K562 (cell line): ENCODE measurements around the gene DAB1. TPM values are rescaled to one million over a fixed set of nuclear protein-coding genes. Genes with fewer than 3 reads are reported as not detected.

Experiments used
- ATAC-seq: fragments of 200-7000 bp; cut with Tn5 transposase; 3 replicates; pipeline ENCODE4 v1.9.1; 2020; ENCODE audit warnings: moderate library complexity
- BruUV-seq: library from RNA; stranded (reverse); fragments of 400-500 nt; replicated peaks from 2 replicates; lab custom pipeline; 2021; lab: Mats Ljungman, UMichigan
- CTCF ChIA-PET: fragments of 300-600 bp; formaldehyde crosslinking; extraction: SDS; loops from one replicate; lab custom pipeline; 2021; ENCODE audit warnings: low intra/inter-chr PET ratio; lab: Yijun Ruan, JAX
- POLR2A ChIA-PET: fragments of 300-600, 350-650 bp; sonication (Branson Sonifier 250); formaldehyde crosslinking; extraction: SDS; loops from one replicate; lab custom pipeline; 2021; ENCODE audit warnings: antibody characterized with exemption, inconsistent platforms; lab: Yijun Ruan, JAX
- DNase-seq, 4 experiments: peaks; one replicate each; pipeline versions ENCODE4 v3.0.0 to v3.0.0-alpha.2; 2011 to 2018; ENCODE audit warnings: low spot score in 3 of 4, mixed read lengths in 3 of 4; ENCODE audit errors: extremely low read depth in 1 of 4
- FAIRE-seq: peaks from 2 replicates; lab custom pipeline; 2011; peaks lifted over from hg19 to GRCh38; lab: Jason Lieb, UNC
- H2AFZ ChIP-seq: 2 replicates; pipeline ENCODE4 v1.6.0; 2011; ENCODE audit warnings: low read depth, low read length, control low read depth, inconsistent platforms
- H3K27ac ChIP-seq: fragments of 200-600 bp; 3 replicates; pipeline ENCODE4 v1.8.0; 2011; ENCODE audit warnings: low read depth, mild to moderate bottlenecking, control low read depth, inconsistent platforms, low read length, moderate library complexity, mixed read lengths; ENCODE audit errors: extremely low read depth
- H3K27me3 ChIP-seq, 2 experiments: fragments of 300-600 bp in 1 of 2; 2 replicates in 1 of 2; 3 replicates in 1 of 2; pipeline versions ENCODE4 v1.6.0 to v1.8.0; 2011; ENCODE audit warnings: inconsistent platforms in 2 of 2, low read length in 2 of 2, mild to moderate bottlenecking in 1 of 2, mixed read lengths in 1 of 2, moderate library complexity in 1 of 2; ENCODE audit not compliant: control insufficient read depth in 2 of 2, insufficient read depth in 2 of 2
- H3K36me3 ChIP-seq: fragments of 300-600 bp; 3 replicates; pipeline ENCODE4 v1.8.0; 2011; ENCODE audit warnings: mild to moderate bottlenecking, low read length, inconsistent platforms; ENCODE audit not compliant: control insufficient read depth, insufficient read depth
- H3K4me1 ChIP-seq, 2 experiments: fragments of 200-600 bp in 1 of 2; replicated peaks in 1 of 2; 2 replicates in 1 of 2; 3 replicates in 1 of 2; pipeline versions ENCODE4 v1.5.1 to v1.8.0; 2011; ENCODE audit warnings: inconsistent platforms in 2 of 2, low read length in 2 of 2, mild to moderate bottlenecking in 1 of 2, mixed read lengths in 1 of 2, moderate library complexity in 1 of 2; ENCODE audit not compliant: control insufficient read depth in 2 of 2, insufficient read depth in 2 of 2
- H3K4me2 ChIP-seq: 2 replicates; pipeline ENCODE4 v1.6.1; 2011; ENCODE audit warnings: low read length, control low read depth, inconsistent platforms, mixed read lengths; ENCODE audit not compliant: insufficient read depth
- H3K4me3 ChIP-seq: fragments of 200-600 bp; sonication (generic), shearing (Covaris generic); 2 replicates; pipeline ENCODE4 v1.5.1; 2016; ENCODE audit warnings: control low read depth, inconsistent platforms
- H3K79me2 ChIP-seq: fragments of 200-600 bp; 3 replicates; pipeline ENCODE4 v1.8.0; 2011; ENCODE audit warnings: low read length, inconsistent platforms; ENCODE audit not compliant: control insufficient read depth, insufficient read depth
- H3K9ac ChIP-seq, 2 experiments: 2 replicates each; pipeline versions ENCODE4 v1.6.0 to v1.6.1; 2011; ENCODE audit warnings: low read depth in 2 of 2, low read length in 2 of 2, control low read depth in 1 of 2, inconsistent platforms in 1 of 2, mild to moderate bottlenecking in 1 of 2, mixed read lengths in 1 of 2; ENCODE audit not compliant: insufficient read depth in 1 of 2
- H3K9me1 ChIP-seq: one replicate; pipeline ENCODE4 v1.6.0; 2011; ENCODE audit warnings: inconsistent platforms, mild to moderate bottlenecking, low read length, moderate library complexity; ENCODE audit not compliant: control insufficient read depth, insufficient read depth
- H3K9me3 ChIP-seq: replicated peaks from 2 replicates; pipeline ENCODE4 v1.5.1; 2011; ENCODE audit warnings: low read depth, low read length, inconsistent platforms; ENCODE audit not compliant: control insufficient read depth, insufficient read depth
- H4K20me1 ChIP-seq: replicated peaks from 2 replicates; pipeline ENCODE4 v1.6.1; 2011; ENCODE audit warnings: low read length, inconsistent platforms, mixed read lengths; ENCODE audit not compliant: control insufficient read depth, insufficient read depth
- JUND ChIP-seq, 2 experiments: IDR thresholded peaks; 2 replicates in 1 of 2; 3 replicates in 1 of 2; pipeline ENCODE4 v1.6.1; 2011; ENCODE audit warnings: borderline replicate concordance in 2 of 2, low read depth in 2 of 2, low read length in 2 of 2, improper control_type of control experiment in 1 of 2, missing biosample characterization in 1 of 2, missing genetic modification characterization in 1 of 2, missing genetic modification reagents in 1 of 2
- TAF1 ChIP-seq: IDR thresholded peaks from 2 replicates; pipeline ENCODE4 v1.6.1; 2011; ENCODE audit warnings: mild to moderate bottlenecking, low read length, moderate library complexity; ENCODE audit not compliant: insufficient read depth, control insufficient read depth, severe bottlenecking; ENCODE audit errors: extremely low read depth
- THRAP3 ChIP-seq: fragments of 450-650 bp; IDR thresholded peaks from 2 replicates; pipeline ENCODE4 v1.6.1; 2016; ENCODE audit warnings: mild to moderate bottlenecking, inconsistent platforms, borderline replicate concordance
- ZNF830 ChIP-seq: fragments of 250-450 bp; sonication (Bioruptor Pico); IDR thresholded peaks from 2 replicates; pipeline ENCODE4 v1.5.0; 2021; ENCODE audit warnings: mild to moderate bottlenecking
- WGBS: fragments of 100-300 bp; shearing (Covaris generic); methylation state at CpG from one replicate; pipeline ENCODE4 v1.1.6; 2016; ENCODE audit warnings: low coverage, mixed read lengths; ENCODE audit not compliant: insufficient coverage; ENCODE audit errors: missing lambda C conversion rate; 5-methylcytosine and 5-hydroxymethylcytosine counted together
- in situ Hi-C: fragments of 300-500 bp; cut with MboI; formaldehyde crosslinking; loops from 4 replicates; pipeline ENCODE4 v1.15.0; 2018; ENCODE audit warnings: inconsistent platforms, mixed read lengths
- intact Hi-C: fragments of 100-400 bp; cut with micrococcal nuclease; formaldehyde crosslinking; loops from 2 replicates; pipeline ENCODE4 v1.14.2; 2022
- polyA plus RNA-seq, 8 experiments: library from polyadenylated mRNA; depleted of rRNA in 4 of 8; stranded (reverse) in 5 of 8; unstranded in 3 of 8; fragments of >200 nt; fragmentation: Nextera tagmentation in 2 of 8; fragmentation: Illumina TruSeq in 1 of 8; extraction: Ambion mirVana in 2 of 8; extraction: Trizol in 1 of 8; gene quantifications; 2 replicates each; pipeline versions ENCODE4 v1.2.1 to v1.2.3, GENCODE V29; 2011 to 2014; ENCODE audit warnings: inconsistent platforms in 1 of 8, missing spikeins in 1 of 8
- total RNA-seq, 7 experiments: library from RNA; depleted of rRNA in 6 of 7; stranded (reverse); fragments of >200 nt in 6 of 7; fragmentation: Illumina TruSeq in 2 of 7; extraction: Trizol in 2 of 7; gene quantifications; 2 replicates each; pipeline versions ENCODE4 v1.2.1 to v1.2.3, GENCODE V29; 2011 to 2021; ENCODE audit warnings: low replicate concordance in 1 of 7
- TF ChIP-seq, protein P1 (sequence below): sonication (generic); formaldehyde crosslinking; IDR thresholded peaks from 2 replicates; pipeline ENCODE4 v1.8.0; 2022; ENCODE audit warnings: missing genetic modification reagents, mild to moderate bottlenecking, moderate library complexity, borderline replicate concordance

The DAB1 gene
- total and polyA plus RNA-seq, 9 of the 15 experiments (the other 6 are each of a cell fraction or from before 2014, with no cell fraction given) = not detected

DNA sequence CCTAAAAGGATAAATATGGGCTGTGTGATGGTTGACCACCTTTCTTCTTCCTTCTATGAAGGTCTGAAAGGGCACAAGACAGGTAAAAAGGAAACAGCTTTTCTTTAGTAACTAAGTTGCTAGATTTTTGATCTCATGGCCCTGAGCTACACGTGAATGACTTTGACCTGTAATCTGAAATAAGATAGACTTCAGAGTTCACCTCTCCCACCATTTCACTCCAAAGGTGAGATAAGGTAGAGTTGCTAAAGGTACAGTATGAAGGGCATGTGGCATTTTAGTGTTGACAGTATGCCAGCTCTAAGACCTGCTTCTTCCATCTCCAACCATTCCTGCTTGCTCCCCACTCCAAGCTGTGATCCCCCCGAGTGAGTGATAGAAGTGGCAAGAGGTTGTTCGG is 432.3 kb downstream of the DAB1 start:
- Histone ChIP-seq H3K9me1 (no peaks in the 10 kb centered on the region), H3K9ac (no peak overlapping the region), H3K27me3 (peaks cover 0 to 6% of the 10 kb centered on the region in 2 experiments; a peak in 2 of 5 replicates), H3K4me1 (no peaks in the 10 kb centered on the region), H3K4me3 (no peak overlapping the region), H3K27ac (no peak overlapping the region), H4K20me1 (no peaks in the 10 kb centered on the region), H3K36me3 (no peaks in the 10 kb centered on the region), H2AFZ (no peak overlapping the region), H3K4me2 (no peak overlapping the region)
- FAIRE-seq (no peak), ATAC-seq (no peak), DNase-seq (no peak)
- intact Hi-C loops = no loop called here
- CTCF ChIA-PET = no interaction called here
- BruUV-seq = no TSS peak
- TF ChIP-seq TAF1 (no peak), ZNF830 (no peak), THRAP3 (no peak), JUND (IDR thresholded peaks at IDR 0.05; ENCODE audit: borderline replicate concordance, low read depth, low read length) (no peak), JUND (tag; IDR thresholded peaks at IDR 0.05; ENCODE audit: borderline replicate concordance, low read depth, low read length) (no peak)
- TF ChIP-seq, protein P1, sequence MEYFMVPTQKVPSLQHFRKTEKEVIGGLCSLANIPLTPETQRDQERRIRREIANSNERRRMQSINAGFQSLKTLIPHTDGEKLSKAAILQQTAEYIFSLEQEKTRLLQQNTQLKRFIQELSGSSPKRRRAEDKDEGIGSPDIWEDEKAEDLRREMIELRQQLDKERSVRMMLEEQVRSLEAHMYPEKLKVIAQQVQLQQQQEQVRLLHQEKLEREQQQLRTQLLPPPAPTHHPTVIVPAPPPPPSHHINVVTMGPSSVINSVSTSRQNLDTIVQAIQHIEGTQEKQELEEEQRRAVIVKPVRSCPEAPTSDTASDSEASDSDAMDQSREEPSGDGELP (CRISPR knock-in tag) = no peak
- TF ChIP-seq, all 486 proteins: peak for 0
- whole genome bisulfite sequencing = 0% methylated on average over 3 of the region's 3 CpGs
- POLR2A ChIA-PET = interaction anchor here (1.1 kb wide), 1 partner anchor 12 kb away, joined by 3 read pairs; no protein-coding TSS in a partner anchor
- in situ Hi-C loops = no loop called here
- Histone ChIP-seq H3K9me3 (no peaks in the 10 kb centered on the region), H3K79me2 (no peaks in the 10 kb centered on the region)
